ENCODE results near the gene GTF2H4. TPM values are rescaled to one million over a fixed set of nuclear protein-coding genes. Genes with fewer than 3 reads are reported as not detected.
"Not testable (repeated sequence)": the region's sequence is repeated elsewhere in the genome, so short reads cannot be mapped to it uniquely, and the experiment has no call there.

GTF2H4 gene
- total RNA-seq, 5 donors from 2014 or later (not counting 1 experiment from before 2014, with no cell fraction given), result 15.5 to 39.2 (median 33.3) TPM

- Mint-ChIP-seq H3K9me3 (peaks cover 0 to 12% (median 11%) of the 10 kb centered on the region in 3 donors), H3K36me3 (peaks cover 53% of the 10 kb centered on the region)
These were observed 16.1 kb downstream of the GTF2H4 start for GRCh38 chr6:30924040-30924627.

GRCh38 chr6:30926644-30927043 is 18.6 kb downstream of the GTF2H4 start:
- CTCF ChIA-PET, result no interaction called here
- Histone ChIP-seq H3K4me3 (ENCODE audit: control insufficient read depth in 1 of 2, extremely low read depth in 1 of 2, low read length in 1 of 2) (no peak overlapping the region), H3K36me3 (ENCODE audit: control insufficient read depth in 2 of 2, extremely low read depth in 1 of 2, insufficient read depth in 1 of 2, low read length in 1 of 2) (peaks cover 23 to 49% of the 10 kb centered on the region in 2 donors), H3K27ac (ENCODE audit: low read length) (no peak overlapping the region), H3K4me1 (ENCODE audit: control insufficient read depth in 1 of 2, extremely low read depth in 1 of 2, insufficient read depth in 2 of 2, low read length in 2 of 2) (no peaks in the 10 kb centered on the region), H3K9me3 (peaks cover 2% of the 10 kb centered on the region), H3K27me3 (replicated peaks in 1 of 2; ENCODE audit: control insufficient read depth in 2 of 2, extremely low read depth in 1 of 2, insufficient read depth in 2 of 2, low read length in 1 of 2) (peaks cover 0 to 2% of the 10 kb centered on the region in 2 experiments)
- no peak overlapping the region for H3K27ac Mint-ChIP-seq
- H3K9me3 Mint-ChIP-seq, result peaks cover 0 to 14% (median 12%) of the 10 kb centered on the region in 3 donors
- POLR2A ChIA-PET, result no interaction called here
- H3K27me3 Mint-ChIP-seq, result no peaks in the 10 kb centered on the region
- H3K4me3 Mint-ChIP-seq, result no peak overlapping the region
- H3K4me1 Mint-ChIP-seq, result no peaks in the 10 kb centered on the region
- ATAC-seq (replicated peaks in 1 of 4) (no peak), DNase-seq (no peak)
- no CpG with 5 or more reads among the region's 4 CpGs for WGBS (ENCODE audit: insufficient coverage)
- H3K36me3 Mint-ChIP-seq, result peaks cover 36% of the 10 kb centered on the region

More at GRCh38 chr6:30924040-30924627, 16.1 kb downstream of the GTF2H4 start:
- H3K27me3 ChIP-seq (replicated peaks in 1 of 2; ENCODE audit: control insufficient read depth in 2 of 2, extremely low read depth in 1 of 2, insufficient read depth in 2 of 2, low read length in 1 of 2); H3K9me3 ChIP-seq; H3K27ac ChIP-seq (ENCODE audit: low read length); DNase-seq; CTCF ChIA-PET; H3K4me3 ChIP-seq (ENCODE audit: control insufficient read depth in 1 of 2, extremely low read depth in 1 of 2, low read length in 1 of 2); POLR2A ChIA-PET; H3K27me3 Mint-ChIP-seq; H3K4me3 Mint-ChIP-seq; H3K4me1 Mint-ChIP-seq; H3K27ac Mint-ChIP-seq; ATAC-seq (replicated peaks in 1 of 4); H3K4me1 ChIP-seq (ENCODE audit: control insufficient read depth in 1 of 2, extremely low read depth in 1 of 2, insufficient read depth in 2 of 2, low read length in 2 of 2): not testable (repeated sequence)
- WGBS (ENCODE audit: insufficient coverage), result 100% methylated on average over 4 of the region's 9 CpGs
- H3K36me3 ChIP-seq (ENCODE audit: control insufficient read depth in 2 of 2, extremely low read depth in 1 of 2, insufficient read depth in 1 of 2, low read length in 1 of 2), result peaks cover 28 to 72% of the 10 kb centered on the region in 2 donors

DNA sequence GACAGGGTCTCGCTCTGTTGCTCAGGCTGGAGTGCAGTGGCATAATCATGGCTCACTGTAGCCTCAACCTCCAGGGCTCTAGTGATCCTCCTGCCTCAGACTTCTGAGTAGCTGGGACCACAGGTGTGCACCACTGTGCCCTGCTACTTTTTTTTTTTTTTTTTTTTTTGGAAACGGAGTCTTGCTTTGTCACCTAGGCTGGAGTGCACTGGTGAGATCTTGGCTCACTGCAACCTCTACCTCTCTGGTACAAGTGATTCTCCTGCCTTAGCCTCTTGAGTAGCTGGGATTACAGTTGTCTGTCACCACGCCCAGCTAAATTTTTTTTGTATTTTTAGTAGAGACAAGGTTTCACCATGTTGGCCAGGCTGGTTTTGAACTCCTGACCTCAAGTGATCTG is 19.1 kb downstream of the GTF2H4 start:
- H3K36me3 Mint-ChIP-seq, result peaks cover 34% of the 10 kb centered on the region
- H3K27me3 ChIP-seq (replicated peaks in 1 of 2; ENCODE audit: control insufficient read depth in 2 of 2, extremely low read depth in 1 of 2, insufficient read depth in 2 of 2, low read length in 1 of 2); H3K27ac Mint-ChIP-seq; CTCF ChIA-PET; ATAC-seq (replicated peaks in 1 of 4); H3K27ac ChIP-seq (ENCODE audit: low read length); H3K4me3 Mint-ChIP-seq; H3K4me1 Mint-ChIP-seq; POLR2A ChIA-PET; H3K4me3 ChIP-seq (ENCODE audit: control insufficient read depth in 1 of 2, extremely low read depth in 1 of 2, low read length in 1 of 2); H3K9me3 ChIP-seq; H3K4me1 ChIP-seq (ENCODE audit: control insufficient read depth in 1 of 2, extremely low read depth in 1 of 2, insufficient read depth in 2 of 2, low read length in 2 of 2); H3K27me3 Mint-ChIP-seq; DNase-seq: not testable (repeated sequence)
- 100% methylated on average over 2 of the region's 3 CpGs for WGBS (ENCODE audit: insufficient coverage)
- H3K9me3 Mint-ChIP-seq, result peaks cover 0 to 14% (median 12%) of the 10 kb centered on the region in 3 donors
- H3K36me3 ChIP-seq (ENCODE audit: control insufficient read depth in 2 of 2, extremely low read depth in 1 of 2, insufficient read depth in 1 of 2, low read length in 1 of 2), result peaks cover 20 to 45% of the 10 kb centered on the region in 2 donors

DNA sequence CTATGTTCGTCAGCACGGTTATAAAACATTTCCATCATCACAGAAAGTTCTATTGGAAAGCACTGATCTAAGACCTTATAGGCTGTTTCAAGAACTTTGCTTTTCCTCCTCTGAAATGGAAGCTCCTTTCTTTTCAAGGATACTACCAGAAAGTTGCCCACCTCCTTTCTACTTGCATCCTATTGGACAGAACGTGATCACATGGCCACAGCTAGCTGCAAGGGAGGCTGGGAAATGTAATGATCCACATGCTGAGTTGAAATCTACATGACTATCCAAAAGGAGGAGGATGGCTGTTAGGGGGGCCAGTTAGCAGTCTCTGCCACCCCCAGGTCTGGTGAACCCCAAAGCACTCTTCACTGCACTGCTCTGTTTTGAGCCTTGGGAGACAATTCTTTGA is 20.7 kb downstream of the GTF2H4 start:
- no peak overlapping the region for H3K4me3 ChIP-seq (ENCODE audit: control insufficient read depth in 1 of 2, extremely low read depth in 1 of 2, low read length in 1 of 2)
- H3K27ac Mint-ChIP-seq, result no peak overlapping the region
- ATAC-seq (replicated peaks in 1 of 4) (no peak), DNase-seq (no peak)
- H3K4me1 ChIP-seq (ENCODE audit: control insufficient read depth in 1 of 2, extremely low read depth in 1 of 2, insufficient read depth in 2 of 2, low read length in 2 of 2), result no peaks in the 10 kb centered on the region
- no peaks in the 10 kb centered on the region for H3K27me3 Mint-ChIP-seq
- no peaks in the 10 kb centered on the region for H3K4me1 Mint-ChIP-seq
- peaks cover 0 to 2% of the 10 kb centered on the region in 2 experiments for H3K27me3 ChIP-seq (replicated peaks in 1 of 2; ENCODE audit: control insufficient read depth in 2 of 2, extremely low read depth in 1 of 2, insufficient read depth in 2 of 2, low read length in 1 of 2)
- peaks cover 18% of the 10 kb centered on the region for H3K36me3 Mint-ChIP-seq
- no peak overlapping the region for H3K4me3 Mint-ChIP-seq
- H3K36me3 ChIP-seq (ENCODE audit: control insufficient read depth in 2 of 2, extremely low read depth in 1 of 2, insufficient read depth in 1 of 2, low read length in 1 of 2), result peaks cover 7 to 30% of the 10 kb centered on the region in 2 donors
- POLR2A ChIA-PET, result no interaction called here
- no peak overlapping the region for H3K27ac ChIP-seq (ENCODE audit: low read length)
- whole genome bisulfite sequencing (ENCODE audit: insufficient coverage), result 100% methylated on average over 2 of the region's 3 CpGs
- CTCF ChIA-PET, result no interaction called here
- peaks cover 2% of the 10 kb centered on the region for H3K9me3 ChIP-seq
- peaks cover 0 to 14% (median 12%) of the 10 kb centered on the region in 3 donors for H3K9me3 Mint-ChIP-seq

- peaks cover 0 to 14% (median 12%) of the 10 kb centered on the region in 3 donors for H3K9me3 Mint-ChIP-seq
- ChIA-PET POLR2A (no interaction called here), CTCF (no interaction called here)
- H3K27me3 Mint-ChIP-seq, result no peaks in the 10 kb centered on the region
- no peak overlapping the region for H3K27ac Mint-ChIP-seq
- H3K4me1 Mint-ChIP-seq, result peaks cover 0 to 8% (median 3%) of the 10 kb centered on the region in 3 donors
- peaks cover 10% of the 10 kb centered on the region for H3K36me3 Mint-ChIP-seq
- Histone ChIP-seq H3K27me3 (replicated peaks in 1 of 2; ENCODE audit: control insufficient read depth in 2 of 2, extremely low read depth in 1 of 2, insufficient read depth in 2 of 2, low read length in 1 of 2) (peaks cover 0 to 5% of the 10 kb centered on the region in 2 experiments), H3K27ac (ENCODE audit: low read length) (no peak overlapping the region), H3K9me3 (peaks cover 2% of the 10 kb centered on the region), H3K4me1 (ENCODE audit: control insufficient read depth in 1 of 2, extremely low read depth in 1 of 2, insufficient read depth in 2 of 2, low read length in 2 of 2) (no peaks in the 10 kb centered on the region), H3K36me3 (ENCODE audit: control insufficient read depth in 2 of 2, extremely low read depth in 1 of 2, insufficient read depth in 1 of 2, low read length in 1 of 2) (peaks cover 2 to 13% of the 10 kb centered on the region in 2 donors), H3K4me3 (ENCODE audit: control insufficient read depth in 1 of 2, extremely low read depth in 1 of 2, low read length in 1 of 2) (no peak overlapping the region)
- WGBS (ENCODE audit: insufficient coverage), result 96% methylated on average over 3 of the region's 4 CpGs
- no peak overlapping the region for H3K4me3 Mint-ChIP-seq
- ATAC-seq (replicated peaks in 1 of 4) (no peak), DNase-seq (no peak)
These were observed 22.5 kb downstream of the GTF2H4 start for GRCh38 chr6:30930506-30930905.

- no peak overlapping the region for H3K4me3 Mint-ChIP-seq
- ChIA-PET CTCF (no interaction called here), POLR2A (no interaction called here)
These were observed 23.3 kb downstream of the GTF2H4 start for GRCh38 chr6:30931272-30931671.

More at GRCh38 chr6:30931272-30931671, 23.3 kb downstream of the GTF2H4 start:
- peaks cover 0 to 5% of the 10 kb centered on the region in 2 donors for H3K36me3 ChIP-seq (ENCODE audit: control insufficient read depth in 2 of 2, extremely low read depth in 1 of 2, insufficient read depth in 1 of 2, low read length in 1 of 2)
- Mint-ChIP-seq H3K27me3 (no peaks in the 10 kb centered on the region), H3K9me3 (peaks cover 0 to 14% (median 12%) of the 10 kb centered on the region in 3 donors), H3K36me3 (peaks cover 8% of the 10 kb centered on the region), H3K4me1 (peaks cover 0 to 8% (median 3%) of the 10 kb centered on the region in 3 donors), H3K27ac (no peak overlapping the region)
- DNase-seq (no peak), ATAC-seq (replicated peaks in 1 of 4) (no peak)
- no peak overlapping the region for H3K27ac ChIP-seq (ENCODE audit: low read length)
- peaks cover 0 to 7% of the 10 kb centered on the region in 2 experiments for H3K27me3 ChIP-seq (replicated peaks in 1 of 2; ENCODE audit: control insufficient read depth in 2 of 2, extremely low read depth in 1 of 2, insufficient read depth in 2 of 2, low read length in 1 of 2)
- H3K4me3 ChIP-seq (ENCODE audit: control insufficient read depth in 1 of 2, extremely low read depth in 1 of 2, low read length in 1 of 2), result no peak overlapping the region
- WGBS (ENCODE audit: insufficient coverage), result 65% methylated on average over 6 of the region's 8 CpGs
- no peaks in the 10 kb centered on the region for H3K4me1 ChIP-seq (ENCODE audit: control insufficient read depth in 1 of 2, extremely low read depth in 1 of 2, insufficient read depth in 2 of 2, low read length in 2 of 2)
- peaks cover 2% of the 10 kb centered on the region for H3K9me3 ChIP-seq

Data from T-cell (primary cell).